ENCODE data around the gene WDR64. TPM values are rescaled to one million over a fixed set of nuclear protein-coding genes. Genes with fewer than 3 reads are reported as not detected.

Gene WDR64
- total RNA-seq: not detected

GRCh38 chr1:241652012-241652411 lies at the start of gene WDR64:
Gene WDR64, plus strand, starts transcription at chr1:241652281. Its CDS starts 204 bp downstream, at chr1:241652485.

GRCh38 chr1:241640149-241640866 lies 11.8 kb upstream of the WDR64 start, which contains the start of the genes CHML and OPN3:
Gene CHML, minus strand, starts transcription at chr1:241640369. Its CDS starts 4,603 bp downstream, at chr1:241635766.
Gene OPN3, minus strand, starts transcription at chr1:241640369. Its CDS starts 115 bp downstream, at chr1:241640254.

GRCh38 chr1:241847796-241848685 lies 196.0 kb downstream of the WDR64 start, which contains the start of gene EXO1:
Gene EXO1, plus strand, starts transcription at chr1:241848204. Its CDS starts 2,222 bp downstream, at chr1:241850426.

Other genes starting within 250 kb of the WDR64 start
- 99.4 TPM for gene FH, start 132.5 kb upstream of the WDR64 start, total RNA-seq
- gene KMO, start 119.9 kb upstream of the WDR64 start, total RNA-seq: 1.4 TPM
- 75.4 TPM for gene CHML, start 11.9 kb upstream of the WDR64 start, total RNA-seq
- 8.1 TPM for gene OPN3, start 11.9 kb upstream of the WDR64 start, total RNA-seq
- 4.2 TPM for gene EXO1, start 195.9 kb downstream of the WDR64 start, total RNA-seq